GM06990 (cell line): ENCODE data around the gene HTR6.

Experiments
- DNase-seq: peaks from one replicate; pipeline ENCODE4 v3.0.0-alpha.2; 2011; ENCODE audit not compliant: insufficient read length; ENCODE audit errors: extremely low read depth
- H3K27me3 ChIP-seq: replicated peaks from 2 replicates; pipeline ENCODE4 v1.6.0; 2011; ENCODE audit warnings: low read length; ENCODE audit not compliant: control insufficient read depth, insufficient read depth
- H3K36me3 ChIP-seq: 2 replicates; pipeline ENCODE4 v1.5.1; 2011; ENCODE audit warnings: low read length; ENCODE audit not compliant: control insufficient read depth, insufficient read depth
- H3K4me3 ChIP-seq: replicated peaks from 2 replicates; pipeline ENCODE4 v1.5.1; 2011; ENCODE audit warnings: low read depth, mild to moderate bottlenecking, control low read depth, low read length
- TF ChIP-seq, protein P1 (sequence below): IDR thresholded peaks from 2 replicates; pipeline ENCODE4 v1.5.1; 2011; ENCODE audit warnings: low read length, control low read depth, mild to moderate bottlenecking, inconsistent platforms; ENCODE audit not compliant: insufficient read depth, poor library complexity, severe bottlenecking

HTR6 gene

DNA sequence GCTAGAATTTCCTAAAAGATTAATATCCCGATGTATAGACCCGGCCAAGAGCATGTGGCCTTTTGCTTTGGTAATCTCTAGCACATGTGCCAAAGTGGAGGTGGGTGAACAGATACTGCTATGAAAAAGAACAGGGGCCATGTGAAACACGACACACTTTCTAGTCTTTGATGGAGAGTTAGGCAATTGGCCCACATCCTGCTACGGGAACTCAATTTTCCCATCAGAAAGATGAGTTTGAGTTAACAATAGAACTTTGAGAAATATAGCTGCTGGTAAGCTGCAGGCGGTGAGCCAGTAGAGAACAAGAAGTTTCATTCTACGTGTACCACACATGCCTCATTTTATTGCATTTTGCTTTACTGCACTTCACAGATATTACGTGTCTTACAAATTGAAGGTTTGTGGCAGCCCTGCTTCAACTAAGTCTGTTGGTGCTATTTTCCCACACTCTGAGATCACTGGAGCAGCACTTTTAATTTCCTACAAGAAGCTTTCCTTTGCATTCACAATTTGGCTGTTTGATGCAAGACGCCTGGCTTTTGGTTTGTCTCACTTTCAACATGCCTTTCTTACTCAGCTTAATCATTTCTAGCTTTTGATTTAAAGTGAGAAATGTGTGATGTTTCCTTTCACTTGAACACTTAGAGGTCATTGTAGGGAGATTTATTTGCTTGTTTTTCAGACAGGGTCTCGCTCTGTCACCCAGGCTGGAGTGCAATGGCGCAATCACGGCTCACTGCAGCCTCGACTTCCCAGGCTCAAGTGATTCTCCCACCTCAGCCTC, 46.3 kb downstream of the HTR6 start:
- TF ChIP-seq, protein P1, sequence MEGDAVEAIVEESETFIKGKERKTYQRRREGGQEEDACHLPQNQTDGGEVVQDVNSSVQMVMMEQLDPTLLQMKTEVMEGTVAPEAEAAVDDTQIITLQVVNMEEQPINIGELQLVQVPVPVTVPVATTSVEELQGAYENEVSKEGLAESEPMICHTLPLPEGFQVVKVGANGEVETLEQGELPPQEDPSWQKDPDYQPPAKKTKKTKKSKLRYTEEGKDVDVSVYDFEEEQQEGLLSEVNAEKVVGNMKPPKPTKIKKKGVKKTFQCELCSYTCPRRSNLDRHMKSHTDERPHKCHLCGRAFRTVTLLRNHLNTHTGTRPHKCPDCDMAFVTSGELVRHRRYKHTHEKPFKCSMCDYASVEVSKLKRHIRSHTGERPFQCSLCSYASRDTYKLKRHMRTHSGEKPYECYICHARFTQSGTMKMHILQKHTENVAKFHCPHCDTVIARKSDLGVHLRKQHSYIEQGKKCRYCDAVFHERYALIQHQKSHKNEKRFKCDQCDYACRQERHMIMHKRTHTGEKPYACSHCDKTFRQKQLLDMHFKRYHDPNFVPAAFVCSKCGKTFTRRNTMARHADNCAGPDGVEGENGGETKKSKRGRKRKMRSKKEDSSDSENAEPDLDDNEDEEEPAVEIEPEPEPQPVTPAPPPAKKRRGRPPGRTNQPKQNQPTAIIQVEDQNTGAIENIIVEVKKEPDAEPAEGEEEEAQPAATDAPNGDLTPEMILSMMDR = no peak

DNA sequence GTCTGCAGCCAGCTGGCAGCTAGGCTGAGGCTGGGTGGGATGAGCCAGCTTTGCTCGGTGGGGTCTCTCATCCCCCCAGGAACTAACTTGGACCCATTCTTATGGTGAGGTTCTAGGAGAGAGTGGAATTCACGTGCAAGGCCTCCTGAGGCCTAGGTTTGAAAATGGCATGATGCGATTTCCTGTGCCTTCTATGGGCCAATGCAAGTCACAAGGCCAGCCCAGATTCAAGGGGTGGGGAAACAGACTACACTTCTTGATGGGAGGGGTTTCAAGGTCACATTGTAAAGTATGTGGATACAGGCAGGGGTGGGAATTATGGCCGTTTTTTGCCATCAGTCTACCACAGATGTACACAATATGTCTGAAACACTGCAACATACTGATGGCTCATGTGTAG, 48.3 kb downstream of the HTR6 start:
- TF ChIP-seq, protein P1 = no peak
- Histone ChIP-seq H3K36me3 (no peaks in the 10 kb centered on the region), H3K27me3 (no peaks in the 10 kb centered on the region), H3K4me3 (no peak overlapping the region)
- DNase-seq = peak; percentile 44

More for the DNA sequence above, 46.3 kb downstream of the HTR6 start:
- peak; percentile 72 for DNase-seq
- Histone ChIP-seq H3K36me3 (no peaks in the 10 kb centered on the region), H3K4me3 (no peak overlapping the region), H3K27me3 (no peaks in the 10 kb centered on the region)

DNA sequence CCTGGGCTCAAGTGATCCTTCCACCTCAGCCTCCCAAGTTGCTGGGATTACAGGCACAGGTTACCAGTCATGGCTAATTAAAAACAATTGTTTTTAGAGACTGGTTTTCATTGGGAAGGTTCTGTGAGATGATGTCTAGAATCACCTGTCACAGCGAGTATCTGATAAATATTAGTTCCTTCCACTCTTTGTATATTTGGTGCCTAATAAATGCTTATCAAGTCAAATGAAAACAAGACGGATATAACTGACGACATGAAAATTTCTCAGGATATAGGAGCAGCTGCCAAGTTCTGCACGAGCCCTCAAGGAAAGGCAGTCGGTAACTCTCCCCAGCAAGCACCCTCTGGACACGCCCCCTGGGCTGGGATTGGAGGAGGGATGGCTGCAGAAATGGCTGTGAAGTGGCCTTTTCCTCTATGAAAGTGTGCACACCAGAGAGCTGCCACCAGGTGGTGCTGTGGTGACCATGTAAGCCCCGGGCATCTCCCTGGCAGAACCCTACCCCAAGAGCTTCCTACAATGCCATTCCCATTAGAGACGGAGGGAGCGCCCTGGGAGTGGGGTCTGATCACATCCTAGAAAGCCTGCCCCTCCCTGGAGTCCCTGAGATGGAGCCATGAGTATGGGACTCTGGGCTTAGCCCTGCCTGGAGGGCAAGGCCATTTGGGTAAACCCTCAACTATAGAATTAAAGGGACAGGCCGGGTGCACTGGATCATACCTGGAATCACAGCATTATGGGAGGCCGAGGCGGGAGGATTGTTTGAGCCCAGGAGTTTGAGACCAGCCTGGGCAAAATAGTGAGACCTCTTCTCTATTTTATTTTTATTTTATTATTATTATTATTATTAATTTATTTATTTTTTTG, 50.9 kb downstream of the HTR6 start:
- DNase-seq = peak; percentile 74
- Histone ChIP-seq H3K27me3 (no peaks in the 10 kb centered on the region), H3K36me3 (no peaks in the 10 kb centered on the region), H3K4me3 (no peak overlapping the region)
- TF ChIP-seq, protein P1 = peak; percentile 88

DNA sequence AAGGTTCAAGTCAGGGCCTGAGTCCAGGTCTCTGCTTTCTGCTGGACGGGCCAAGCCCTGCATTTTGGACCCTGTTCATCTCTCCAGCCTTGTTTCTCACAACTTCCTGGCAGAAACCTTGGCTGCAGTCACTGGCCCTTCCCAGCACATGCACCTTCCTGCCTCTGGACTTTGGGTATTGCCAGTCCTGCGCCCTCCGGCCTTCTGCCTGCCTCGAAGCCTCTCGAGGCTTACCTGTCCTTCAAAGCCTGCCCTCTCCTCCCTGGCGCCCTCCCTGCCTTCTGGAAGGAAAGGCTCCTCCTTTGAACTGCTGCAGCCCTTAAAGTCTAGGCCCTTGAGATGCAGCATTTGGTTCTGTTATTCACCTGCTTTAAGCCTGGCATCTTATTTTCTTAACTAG, 52.8 kb downstream of the HTR6 start:
- H3K36me3 ChIP-seq = no peaks in the 10 kb centered on the region
- no peak for DNase-seq
- no peaks in the 10 kb centered on the region for H3K27me3 ChIP-seq
- TF ChIP-seq, protein P1 = no peak
- H3K4me3 ChIP-seq = no peak overlapping the region

DNA sequence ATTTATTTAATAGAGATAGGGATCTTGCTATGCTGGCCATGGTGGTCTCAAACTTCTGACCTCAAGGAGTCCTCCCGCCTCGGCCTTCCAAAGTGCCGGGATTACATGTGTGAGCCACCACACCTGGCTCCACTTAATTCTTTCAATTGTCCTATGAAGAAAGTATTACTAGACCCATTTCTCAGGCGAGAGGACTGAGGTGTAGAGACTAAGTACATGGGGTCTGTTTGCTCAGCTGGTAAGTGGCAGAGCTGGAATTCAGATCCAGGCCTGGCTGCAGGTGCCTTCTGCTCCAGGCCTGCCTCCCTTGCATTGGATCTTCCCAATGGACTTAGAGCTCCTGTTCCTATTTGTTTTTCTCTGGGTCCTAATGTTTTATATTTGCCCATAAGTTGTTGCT, 55.5 kb downstream of the HTR6 start:
- Histone ChIP-seq H3K4me3 (no peak overlapping the region), H3K27me3 (no peaks in the 10 kb centered on the region), H3K36me3 (no peaks in the 10 kb centered on the region)
- TF ChIP-seq, protein P1 = no peak
- no peak for DNase-seq
